Natural killer cell (primary cell): ENCODE measurements around the gene FOXP1. TPM values are rescaled to one million over a fixed set of nuclear protein-coding genes. Genes with fewer than 3 reads are reported as not detected.
A peak's percentile ranks its signal among the peaks of the same experiment; 100 is the strongest.

Source experiments
- ATAC-seq, 3 donors: fragments of 150-1000 bp in 2 of 3; fragments of 200-7000 bp in 1 of 3; cut with Tn5 transposase; 1 replicate in 1 of 3; 2 replicates in 2 of 3; pipeline ENCODE4 v1.10.0; 2021; ENCODE audit warnings: mild to moderate bottlenecking in 2 of 3, moderate library complexity in 2 of 3
- DNase-seq, 2 donors: peaks; one replicate each; pipeline versions ENCODE4 v3.0.0 to v3.0.0-alpha.2; 2013 to 2021; ENCODE audit warnings: mixed read lengths in 1 of 2
- H3K27ac ChIP-seq: one replicate; pipeline ENCODE4 v1.5.1; 2013; ENCODE audit warnings: mild to moderate bottlenecking, low read length
- H3K27me3 ChIP-seq: one replicate; pipeline ENCODE4 v1.6.1; 2013; ENCODE audit warnings: low read length; ENCODE audit not compliant: control insufficient read depth, insufficient read depth
- H3K36me3 ChIP-seq: one replicate; pipeline ENCODE4 v1.6.1; 2013; ENCODE audit warnings: low read length; ENCODE audit not compliant: control insufficient read depth, insufficient read depth
- H3K4me1 ChIP-seq: one replicate; pipeline ENCODE4 v1.6.1; 2013; ENCODE audit warnings: low read length; ENCODE audit not compliant: control insufficient read depth, insufficient read depth
- H3K4me3 ChIP-seq: one replicate; pipeline ENCODE4 v1.5.1; 2013; ENCODE audit warnings: low read length
- H3K9me3 ChIP-seq: one replicate; pipeline ENCODE4 v1.6.1; 2013; ENCODE audit warnings: low read length; ENCODE audit not compliant: control insufficient read depth, insufficient read depth
- H3K27ac Mint-ChIP-seq, 2 donors: one replicate each; pipeline ENCODE4 v1.8.0; 2022; ENCODE audit warnings: mild to moderate bottlenecking in 2 of 2, mixed read lengths in 2 of 2, moderate library complexity in 1 of 2
- H3K27me3 Mint-ChIP-seq, 2 donors: one replicate each; pipeline ENCODE4 v1.8.0; 2022; ENCODE audit warnings: low read depth in 2 of 2, mixed read lengths in 2 of 2
- H3K36me3 Mint-ChIP-seq: one replicate; pipeline ENCODE4 v1.8.0; 2022; ENCODE audit warnings: mixed read lengths
- H3K4me1 Mint-ChIP-seq, 2 donors: one replicate each; pipeline ENCODE4 v1.8.0; 2022; ENCODE audit warnings: mixed read lengths in 2 of 2
- H3K4me3 Mint-ChIP-seq: one replicate; pipeline ENCODE4 v1.8.0; 2022; ENCODE audit warnings: mild to moderate bottlenecking, moderate library complexity, mixed read lengths
- H3K9me3 Mint-ChIP-seq, 2 donors: one replicate each; pipeline ENCODE4 v1.8.0; 2022; ENCODE audit warnings: mixed read lengths in 2 of 2
- CTCF ChIP-seq: fragments of 200-600 bp; IDR thresholded peaks from one replicate; pipeline ENCODE4 v1.8.0; 2022; ENCODE audit warnings: antibody characterized with exemption
- WGBS: methylation state at CpG from one replicate; pipeline ENCODE4 v1.1.7; 2013; ENCODE audit warnings: missing lambda C conversion rate; ENCODE audit not compliant: insufficient coverage; 5-methylcytosine and 5-hydroxymethylcytosine counted together
- intact Hi-C: fragments of 100-400 bp; cut with micrococcal nuclease; formaldehyde crosslinking; loops from one replicate; pipeline ENCODE4 v1.14.2; 2022
- total RNA-seq, 4 donors: library from RNA; stranded (reverse); fragments of 120-200 nt in 1 of 4; gene quantifications; one replicate each; pipeline versions ENCODE4 v1.2.3 to v1.2.4, GENCODE V29; 2013 to 2022

Gene FOXP1
- total RNA-seq, 3 donors from 2014 or later (not counting 1 experiment from before 2014, with no cell fraction given), result 166 to 185 (median 166) TPM

DNA sequence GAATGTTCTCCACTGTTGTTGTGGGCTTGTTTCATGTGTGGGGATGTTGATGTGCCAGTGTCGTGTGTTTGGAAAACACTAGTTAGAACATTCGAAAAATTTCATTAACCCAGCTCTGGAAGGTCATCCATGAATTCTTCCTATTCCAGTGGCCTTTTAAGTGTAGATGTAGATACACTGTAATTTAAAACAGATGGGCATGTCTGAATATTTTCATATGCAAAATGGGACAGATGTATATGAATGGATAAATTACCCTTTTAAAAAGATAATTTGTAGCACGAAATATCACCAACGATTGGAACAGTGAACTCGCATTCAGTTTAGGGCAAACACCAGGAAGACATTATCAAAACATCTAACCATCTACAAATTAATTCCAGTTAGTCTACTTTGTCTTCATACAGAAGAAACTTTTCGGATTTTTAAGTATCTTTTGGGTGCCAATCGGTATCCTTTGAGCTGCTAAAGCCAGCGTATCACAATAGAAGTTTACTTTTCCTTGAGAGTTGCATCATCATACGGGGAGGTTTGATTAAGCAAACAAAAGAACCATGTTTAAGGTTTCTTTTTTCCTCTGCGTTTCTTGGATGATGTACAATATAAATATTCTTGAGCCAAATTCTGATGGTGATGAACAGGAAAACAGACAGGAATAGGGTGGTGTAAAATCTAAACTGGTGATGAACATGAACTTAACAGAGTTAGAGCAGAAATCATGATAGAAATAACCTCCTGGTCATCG lies 528.1 kb downstream of the FOXP1 start:
- Mint-ChIP-seq H3K27ac (peak overlapping the region in 1 of 2 donors; percentile 5), H3K36me3 (no peaks in the 10 kb centered on the region), H3K4me1 (peaks cover 48 to 72% of the 10 kb centered on the region in 2 donors), H3K27me3 (no peaks in the 10 kb centered on the region), H3K4me3 (no peak overlapping the region), H3K9me3 (no peaks in the 10 kb centered on the region)
- Histone ChIP-seq H3K27me3 (no peaks in the 10 kb centered on the region), H3K27ac (no peak overlapping the region), H3K4me1 (peaks cover 2% of the 10 kb centered on the region), H3K4me3 (no peak overlapping the region), H3K36me3 (peaks cover 24% of the 10 kb centered on the region), H3K9me3 (no peaks in the 10 kb centered on the region)
- WGBS, result 95% methylated on average over 9 of the region's 11 CpGs
- DNase-seq (no peak), ATAC-seq (no peak)
- no peak for TF ChIP-seq CTCF
- intact Hi-C loops, result no loop called here

- WGBS, result 96% methylated on average over 5 of the region's 5 CpGs
- H3K27me3 ChIP-seq, result no peaks in the 10 kb centered on the region
- no peak for TF ChIP-seq CTCF
- H3K36me3 ChIP-seq, result peaks cover 28% of the 10 kb centered on the region
- intact Hi-C loops, result no loop called here
- Mint-ChIP-seq H3K4me3 (no peak overlapping the region), H3K27ac (no peak overlapping the region), H3K9me3 (no peaks in the 10 kb centered on the region), H3K36me3 (no peaks in the 10 kb centered on the region), H3K4me1 (peaks cover 59 to 77% of the 10 kb centered on the region in 2 donors), H3K27me3 (no peaks in the 10 kb centered on the region)
- peaks cover 7% of the 10 kb centered on the region for H3K4me1 ChIP-seq
- ATAC-seq, result no peak
- H3K9me3 ChIP-seq, result no peaks in the 10 kb centered on the region
- H3K4me3 ChIP-seq, result no peak overlapping the region
- H3K27ac ChIP-seq, result no peak overlapping the region
- DNase-seq, result no peak
Observed at GRCh38 chr3:71054312-71054711, 529.2 kb downstream of the FOXP1 start.

- DNase-seq (no peak), ATAC-seq (no peak)
- no peaks in the 10 kb centered on the region for H3K27me3 ChIP-seq
- TF ChIP-seq CTCF, result no peak
- Mint-ChIP-seq H3K4me3 (no peak overlapping the region), H3K36me3 (no peaks in the 10 kb centered on the region), H3K9me3 (no peaks in the 10 kb centered on the region), H3K27me3 (no peaks in the 10 kb centered on the region), H3K27ac (peak overlapping the region; percentile 18 to 34), H3K4me1 (peaks cover 65 to 81% of the 10 kb centered on the region in 2 donors)
- H3K36me3 ChIP-seq, result peaks cover 30% of the 10 kb centered on the region
- H3K4me1 ChIP-seq, result peaks cover 7% of the 10 kb centered on the region
- WGBS, result 80% methylated on average over 4 of the region's 4 CpGs
- H3K4me3 ChIP-seq, result no peak overlapping the region
- H3K27ac ChIP-seq, result no peak overlapping the region
- intact Hi-C loops, result no loop called here
- no peaks in the 10 kb centered on the region for H3K9me3 ChIP-seq
Observed at GRCh38 chr3:71053495-71053894, 530.0 kb downstream of the FOXP1 start.

DNA sequence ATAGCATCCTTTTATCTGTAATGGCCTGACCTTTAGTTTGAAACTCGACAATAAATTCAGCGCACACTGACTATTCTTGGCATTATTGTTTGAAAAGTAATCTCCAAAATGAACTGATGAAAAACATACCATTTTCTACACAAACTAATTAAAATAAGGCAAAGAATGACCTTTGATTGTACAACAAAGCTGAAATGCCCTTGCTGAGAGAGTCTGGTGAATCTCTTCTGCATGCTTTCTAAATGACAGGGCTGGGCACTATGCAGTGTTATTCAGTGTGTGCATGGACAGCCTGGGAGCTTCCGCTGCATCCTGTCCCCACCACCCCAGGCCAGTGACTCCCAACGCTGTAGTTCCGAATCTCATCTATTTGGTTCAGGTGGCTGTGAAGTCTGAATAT lies 530.8 kb downstream of the FOXP1 start:
- H3K9me3 Mint-ChIP-seq, result no peaks in the 10 kb centered on the region
- Histone ChIP-seq H3K27me3 (no peaks in the 10 kb centered on the region), H3K9me3 (no peaks in the 10 kb centered on the region), H3K36me3 (peaks cover 30% of the 10 kb centered on the region), H3K27ac (no peak overlapping the region), H3K4me1 (peaks cover 7% of the 10 kb centered on the region), H3K4me3 (no peak overlapping the region)
- no peak for TF ChIP-seq CTCF
- no peaks in the 10 kb centered on the region for H3K36me3 Mint-ChIP-seq
- peak overlapping the region; percentile 18 to 34 for H3K27ac Mint-ChIP-seq
- intact Hi-C loops, result no loop called here
- no peaks in the 10 kb centered on the region for H3K27me3 Mint-ChIP-seq
- ATAC-seq, result no peak
- H3K4me3 Mint-ChIP-seq, result no peak overlapping the region
- 95% methylated on average over 5 of the region's 5 CpGs for WGBS
- peaks cover 63 to 80% of the 10 kb centered on the region in 2 donors for H3K4me1 Mint-ChIP-seq
- no peak for DNase-seq
